Psoas muscle (tissue), 8 donors: ENCODE measurements around the gene PLEKHA4. TPM values are rescaled to one million over a fixed set of nuclear protein-coding genes. Genes with fewer than 3 reads are reported as not detected.
A peak's percentile ranks its signal among the peaks of the same experiment; 100 is the strongest.
"Not testable (repeated sequence)": the region's sequence is repeated elsewhere in the genome, so short reads cannot be mapped to it uniquely, and the experiment has no call there.

Experiments
- ATAC-seq, 4 donors: fragments of 200-7000 bp; cut with Tn5 transposase; one replicate each; pipeline ENCODE4 v1.9.1; 2020; ENCODE audit warnings: moderate library complexity in 3 of 4, mild to moderate bottlenecking in 2 of 4
- DNase-seq, 2 donors: peaks; one replicate each; pipeline ENCODE4 v3.0.0-alpha.2; 2020
- H3K27ac ChIP-seq: fragments of 200-600 bp; one replicate; pipeline ENCODE4 v1.8.0; 2022
- H3K27me3 ChIP-seq, 3 donors: fragments of 200-600 bp in 1 of 3; one replicate each; pipeline versions ENCODE4 v1.6.1 to v1.8.0; 2013 to 2022; ENCODE audit warnings: low read length in 2 of 3, mild to moderate bottlenecking in 2 of 3, moderate library complexity in 1 of 3; ENCODE audit not compliant: insufficient read depth in 3 of 3
- H3K36me3 ChIP-seq, 2 donors: fragments of 200-600 bp in 1 of 2; one replicate each; pipeline versions ENCODE4 v1.6.1 to v1.8.0; 2013 to 2022; ENCODE audit warnings: low read depth in 1 of 2, mild to moderate bottlenecking in 1 of 2, moderate library complexity in 1 of 2; ENCODE audit not compliant: insufficient read depth in 1 of 2
- H3K4me1 ChIP-seq: fragments of 200-600 bp; one replicate; pipeline ENCODE4 v1.8.0; 2022
- H3K4me3 ChIP-seq: fragments of 200-600 bp; one replicate; pipeline ENCODE4 v1.8.0; 2022; ENCODE audit warnings: mild to moderate bottlenecking
- H3K9me3 ChIP-seq: fragments of 200-600 bp; one replicate; pipeline ENCODE4 v1.8.0; 2022
- WGBS, 3 donors: extraction: QIAGEN DNeasy Blood & Tissue Kit; methylation state at CpG; one replicate each; pipeline versions ENCODE4 v1.1.6 to v1.1.7; 2013; 5-methylcytosine and 5-hydroxymethylcytosine counted together
- intact Hi-C, 2 donors: fragments of 100-400 bp; cut with DNase I; formaldehyde crosslinking; loops; one replicate each; pipeline versions ENCODE4 v1.11.0 to v1.14.2; 2022
- polyA plus RNA-seq, 3 donors: library from polyadenylated mRNA; stranded (reverse); fragments of 200-250 nt; gene quantifications; one replicate each; pipeline ENCODE4 v1.2.3, GENCODE V29; 2013
- total RNA-seq, 4 donors: library from RNA; stranded (reverse); fragmentation: NEBNext Ultra II Directional in 2 of 4; extraction: Animal tissue kit (Norgen Biotek cat#: 25700) in 2 of 4; gene quantifications; one replicate each; pipeline versions ENCODE4 v1.2.1 to v1.2.4, GENCODE V29; 2021 to 2023
- TF ChIP-seq, protein P1 (sequence below): fragments of 200-600 bp; IDR thresholded peaks from one replicate; pipeline ENCODE4 v1.8.0; 2022; ENCODE audit warnings: antibody characterized with exemption
- donor health status: healthy with polysubstance abuse.
- donor health status: DM: no; HTN: no; CAD: no; lungs with moderate emphysema.
- donor health status: Bipolar disorder and iron deficiency.
- donor health status: healthy.
- donor health status: DM: yes; HTN: yes; CAD: no.
- donor health status: DM: no; HTN: no; CAD: no.
- donor health status: DM: no; HTN: no; CAD: no.
- donor health status: DM: yes; HTN: yes; CAD: no.

The PLEKHA4 gene
- total and polyA plus RNA-seq, 7 donors, result 9.4 to 30.0 (median 14.9) TPM

DNA sequence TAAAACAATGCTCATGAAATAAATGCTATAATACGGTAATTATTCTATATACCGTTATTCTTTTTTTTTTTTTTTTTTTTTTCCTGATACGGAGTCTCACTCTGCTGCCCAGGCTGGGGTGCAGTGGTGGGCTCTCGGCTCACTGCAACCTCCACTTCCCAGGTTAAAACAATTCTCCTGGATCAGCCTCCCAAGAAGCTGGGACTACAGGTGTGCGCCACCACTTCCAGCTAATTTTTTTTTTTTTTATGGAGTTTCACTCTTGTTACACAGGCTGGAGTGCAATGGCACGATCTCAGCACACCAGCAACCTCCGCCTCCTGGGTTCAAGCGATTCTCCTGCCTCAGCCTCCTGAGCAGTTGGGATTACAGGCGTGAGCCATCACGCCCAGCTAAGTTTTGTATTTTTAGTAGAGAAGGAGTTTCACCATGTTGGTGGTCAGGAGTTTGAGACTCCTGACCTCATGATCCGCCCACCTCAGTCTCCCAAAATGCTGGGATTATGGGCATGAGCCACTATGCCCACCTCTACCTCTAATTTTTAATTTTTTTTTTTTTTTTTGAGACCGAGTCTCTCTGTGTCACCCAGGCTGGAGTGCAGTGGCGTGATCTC, 10.7 kb upstream of the PLEKHA4 start:
- WGBS, 3 donors, result 93 to 97% (median 94%) methylated on average over 13 of the region's 13 CpGs
- H3K27me3 ChIP-seq, result no peaks in the 10 kb centered on the region
- DNase-seq, result no peak
- H3K27ac ChIP-seq, result peak overlapping the region; percentile 100
- intact Hi-C loops, result loop anchor here in 1 of 2 donors (5.0 kb wide), 1 partner anchor 83 kb away; no protein-coding TSS in a partner anchor
- no peak overlapping the region for H3K4me3 ChIP-seq
- H3K9me3 ChIP-seq, result no peaks in the 10 kb centered on the region
- ATAC-seq, result no peak
- TF ChIP-seq, protein P1, sequence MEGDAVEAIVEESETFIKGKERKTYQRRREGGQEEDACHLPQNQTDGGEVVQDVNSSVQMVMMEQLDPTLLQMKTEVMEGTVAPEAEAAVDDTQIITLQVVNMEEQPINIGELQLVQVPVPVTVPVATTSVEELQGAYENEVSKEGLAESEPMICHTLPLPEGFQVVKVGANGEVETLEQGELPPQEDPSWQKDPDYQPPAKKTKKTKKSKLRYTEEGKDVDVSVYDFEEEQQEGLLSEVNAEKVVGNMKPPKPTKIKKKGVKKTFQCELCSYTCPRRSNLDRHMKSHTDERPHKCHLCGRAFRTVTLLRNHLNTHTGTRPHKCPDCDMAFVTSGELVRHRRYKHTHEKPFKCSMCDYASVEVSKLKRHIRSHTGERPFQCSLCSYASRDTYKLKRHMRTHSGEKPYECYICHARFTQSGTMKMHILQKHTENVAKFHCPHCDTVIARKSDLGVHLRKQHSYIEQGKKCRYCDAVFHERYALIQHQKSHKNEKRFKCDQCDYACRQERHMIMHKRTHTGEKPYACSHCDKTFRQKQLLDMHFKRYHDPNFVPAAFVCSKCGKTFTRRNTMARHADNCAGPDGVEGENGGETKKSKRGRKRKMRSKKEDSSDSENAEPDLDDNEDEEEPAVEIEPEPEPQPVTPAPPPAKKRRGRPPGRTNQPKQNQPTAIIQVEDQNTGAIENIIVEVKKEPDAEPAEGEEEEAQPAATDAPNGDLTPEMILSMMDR, result no peak
- peaks cover 0 to 55% of the 10 kb centered on the region in 2 donors for H3K36me3 ChIP-seq
- H3K4me1 ChIP-seq, result peaks cover 36% of the 10 kb centered on the region

DNA sequence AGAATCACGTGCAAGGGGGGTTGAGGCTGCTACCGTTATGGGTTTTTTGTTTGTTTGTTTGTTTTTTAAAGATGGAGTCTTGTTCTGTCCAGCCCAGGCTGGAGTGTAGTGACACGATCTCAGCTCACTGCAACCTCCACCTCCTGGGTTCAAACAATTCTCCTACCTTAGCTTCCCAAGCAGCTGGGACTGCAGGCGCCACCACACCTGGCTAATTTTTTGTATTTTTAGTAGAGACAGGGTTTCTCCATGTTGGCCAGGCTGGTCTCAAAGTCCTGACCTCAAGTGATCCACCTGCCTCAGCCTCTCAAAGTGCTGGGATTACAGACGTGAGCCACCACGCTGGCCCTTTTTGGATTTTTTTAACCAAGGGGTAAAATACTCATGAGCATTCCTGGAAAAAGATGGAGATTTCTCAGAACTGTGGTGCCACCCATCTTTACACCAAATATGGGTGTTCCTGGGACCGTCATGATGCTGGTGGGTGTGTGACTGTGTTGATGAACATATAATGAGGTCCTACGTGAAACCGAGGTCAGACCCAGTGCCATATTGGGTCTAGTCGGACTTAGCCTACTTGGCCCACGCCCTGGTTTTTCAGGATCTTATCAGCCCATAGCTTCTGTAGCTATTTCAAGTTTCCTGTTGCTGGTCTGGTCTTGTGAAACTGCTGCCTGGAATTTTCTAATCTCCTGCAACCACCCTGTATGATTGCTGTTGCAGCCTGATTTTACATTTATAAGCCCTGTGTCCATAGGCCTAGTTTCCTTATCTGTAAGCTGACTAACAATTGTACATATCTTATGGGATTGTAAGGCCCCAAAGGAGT, 10.0 kb upstream of the PLEKHA4 start:
- no peak for ATAC-seq
- peaks cover 0 to 62% of the 10 kb centered on the region in 2 donors for H3K36me3 ChIP-seq
- peak overlapping the region; percentile 100 for H3K27ac ChIP-seq
- no peak overlapping the region for H3K4me3 ChIP-seq
- H3K27me3 ChIP-seq, result no peaks in the 10 kb centered on the region
- peaks cover 40% of the 10 kb centered on the region for H3K4me1 ChIP-seq
- intact Hi-C loops, result loop anchor here in 1 of 2 donors (5.0 kb wide), 1 partner anchor 84 kb away; no protein-coding TSS in a partner anchor
- TF ChIP-seq, protein P1, result no peak
- no peaks in the 10 kb centered on the region for H3K9me3 ChIP-seq
- 62 to 68% (median 63%) methylated on average over 11 of the region's 11 CpGs for WGBS, 3 donors
- no peak for DNase-seq

DNA sequence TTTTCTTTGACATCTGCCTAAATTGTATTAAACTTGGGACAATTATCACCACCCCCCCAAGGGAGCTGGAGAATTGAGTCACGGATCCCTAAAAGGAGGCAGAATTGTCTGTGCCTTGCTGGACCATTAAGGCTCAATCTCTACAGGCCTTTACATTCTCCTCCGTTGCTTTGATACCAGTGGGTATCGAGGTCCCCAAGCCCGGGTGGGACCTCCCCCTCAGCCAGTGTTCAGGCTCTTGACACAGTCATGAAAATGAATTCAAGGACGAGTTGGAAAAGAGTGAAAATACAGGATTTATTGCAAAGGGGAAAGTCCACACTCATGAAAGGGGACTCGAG, 9.4 kb upstream of the PLEKHA4 start:
- intact Hi-C loops, result loop anchor here in 1 of 2 donors (5.0 kb wide), 1 partner anchor 84 kb away; no protein-coding TSS in a partner anchor

DNA sequence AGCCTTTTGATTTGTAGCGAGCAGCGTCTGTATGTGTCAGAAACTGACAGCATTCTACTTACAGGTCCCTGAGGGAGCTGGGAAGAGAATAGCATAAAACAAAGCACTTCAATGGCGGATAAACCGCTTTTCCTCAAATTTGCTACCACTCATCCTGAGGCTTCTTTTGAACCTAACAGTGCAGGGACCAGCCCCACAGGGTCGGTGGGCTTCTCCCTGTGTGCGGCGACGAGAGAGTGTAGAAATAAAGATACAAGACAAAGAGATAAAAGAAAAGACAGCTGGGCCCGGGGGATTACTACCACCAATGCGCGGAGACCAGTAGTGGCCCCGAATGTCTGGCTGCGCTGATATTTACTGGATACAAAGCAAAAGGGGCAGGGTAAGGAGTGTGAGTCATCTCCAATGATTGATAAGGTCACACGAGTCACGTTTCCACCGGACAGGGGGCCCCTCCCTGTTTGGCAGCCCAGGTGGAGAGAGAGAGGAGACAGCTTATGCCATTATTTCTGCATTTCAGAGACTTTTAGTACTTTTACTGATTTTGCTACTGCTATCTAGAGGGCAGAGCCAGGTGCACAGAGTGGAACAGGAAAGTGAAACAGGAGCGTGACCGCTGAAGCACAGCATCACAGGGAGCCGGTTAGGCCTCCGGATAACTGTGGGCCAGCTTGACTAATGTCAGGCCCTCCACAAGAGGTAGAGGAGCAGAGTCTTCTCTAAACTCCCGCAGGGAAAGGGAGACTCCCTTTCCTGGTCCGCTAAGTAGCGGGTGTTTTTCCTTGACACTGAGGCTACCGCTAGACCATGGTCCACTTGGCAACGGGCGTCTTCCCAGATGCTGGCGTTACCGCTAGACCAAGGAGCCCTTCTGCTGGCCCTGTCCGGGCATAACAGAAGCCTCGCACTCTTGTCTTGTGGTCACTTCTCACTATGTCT, 7.9 kb upstream of the PLEKHA4 start:
- Histone ChIP-seq H3K4me3 (peak overlapping the region; percentile 99), H3K36me3 (peaks cover 0 to 63% of the 10 kb centered on the region in 2 donors), H3K4me1 (peaks cover 44% of the 10 kb centered on the region), H3K27ac (peak overlapping the region; percentile 100)
- not testable (repeated sequence) for ATAC-seq, H3K9me3 ChIP-seq, H3K27me3 ChIP-seq
- WGBS, 3 donors, result 56 to 66% (median 64%) methylated on average over 30 of the region's 30 CpGs
- intact Hi-C loops, result loop anchor here in 1 of 2 donors (5.0 kb wide), 1 partner anchor 86 kb away; no protein-coding TSS in a partner anchor
- DNase-seq, result peak; percentile 58 to 73

More for the DNA sequence above, 9.4 kb upstream of the PLEKHA4 start:
- ATAC-seq (no peak), DNase-seq (no peak)
- H3K27me3 ChIP-seq, result no peaks in the 10 kb centered on the region
- WGBS, 3 donors, result 85 to 89% (median 87%) methylated on average over 6 of the region's 6 CpGs
- H3K9me3 ChIP-seq, result no peaks in the 10 kb centered on the region
- H3K4me3 ChIP-seq, result no peak overlapping the region
- TF ChIP-seq, protein P1, result no peak
- H3K36me3 ChIP-seq, result peaks cover 0 to 63% of the 10 kb centered on the region in 2 donors
- peak overlapping the region; percentile 100 for H3K27ac ChIP-seq
- H3K4me1 ChIP-seq, result peaks cover 40% of the 10 kb centered on the region
